Kidney (tissue), 14 donors: ENCODE data around the gene ALKBH8. TPM values are rescaled to one million over a fixed set of nuclear protein-coding genes. Genes with fewer than 3 reads are reported as not detected.

Experiments
- DNase-seq, 5 donors: peaks; one replicate each; pipeline ENCODE4 v3.0.0-alpha.2; 2013 to 2020
- FAIRE-seq: peaks from 2 replicates; lab custom pipeline; 2012; peaks lifted over from hg19 to GRCh38; lab: Jason Lieb, UNC
- H3K27ac ChIP-seq, 2 donors: one replicate each; pipeline ENCODE4 v1.7.0; 2013; ENCODE audit warnings: low read depth in 2 of 2, low read length in 2 of 2, inconsistent platforms in 1 of 2
- H3K27me3 ChIP-seq: one replicate; pipeline ENCODE4 v1.7.1; 2013; ENCODE audit warnings: low read length, inconsistent platforms; ENCODE audit not compliant: control insufficient read depth, insufficient read depth
- H3K36me3 ChIP-seq, 3 donors: one replicate each; pipeline versions ENCODE4 v1.7.0 to v1.7.1; 2013; ENCODE audit warnings: low read length in 3 of 3, control low read depth in 1 of 3, inconsistent platforms in 1 of 3; ENCODE audit not compliant: insufficient read depth in 3 of 3, control insufficient read depth in 2 of 3
- H3K4me1 ChIP-seq, 3 donors: one replicate each; pipeline versions ENCODE4 v1.7.0 to v1.7.1; 2013; ENCODE audit warnings: low read length in 3 of 3, inconsistent platforms in 1 of 3, low read depth in 1 of 3; ENCODE audit not compliant: control insufficient read depth in 2 of 3, insufficient read depth in 2 of 3
- H3K4me3 ChIP-seq, 3 donors: one replicate each; pipeline versions ENCODE4 v1.7.0 to v1.8.1; 2013; ENCODE audit warnings: low read length in 3 of 3, control low read depth in 1 of 3, inconsistent platforms in 1 of 3
- H3K9ac ChIP-seq, 3 donors: one replicate each; pipeline versions ENCODE4 v1.7.0 to v1.7.1; 2013; ENCODE audit warnings: low read length in 3 of 3, control low read depth in 1 of 3, inconsistent platforms in 1 of 3
- H3K9me3 ChIP-seq, 3 donors: one replicate each; pipeline versions ENCODE4 v1.7.0 to v1.7.1; 2013; ENCODE audit warnings: low read length in 3 of 3, control low read depth in 1 of 3, inconsistent platforms in 1 of 3; ENCODE audit not compliant: control insufficient read depth in 2 of 3, insufficient read depth in 1 of 3
- intact Hi-C: fragments of 100-400 bp; cut with DNase I; formaldehyde crosslinking; loops from one replicate; pipeline ENCODE4 v1.11.1; 2022
- polyA plus RNA-seq: library from polyadenylated mRNA; stranded (reverse); fragments of 350-450 nt; fragmentation: Illumina TruSeq; extraction: RNeasy Lipid Tissue Mini Kit (QIAGEN cat#74804); gene quantifications from one replicate; pipeline ENCODE4 v1.2.3, GENCODE V29; 2014; ENCODE audit warnings: low read depth, low replicate concordance; ENCODE audit not compliant: insufficient read depth
- total RNA-seq: library from RNA; stranded (reverse); fragmentation: NEBNext Ultra II Directional; extraction: Animal tissue kit (Norgen Biotek cat#: 25700); gene quantifications from one replicate; pipeline ENCODE4 v1.2.1, GENCODE V29; 2021
- TF ChIP-seq, protein P1 (sequence below): IDR thresholded peaks from 3 replicates; pipeline ENCODE4 v1.5.1; 2012; ENCODE audit warnings: mild to moderate bottlenecking, moderate library complexity, borderline replicate concordance; ENCODE audit not compliant: insufficient read depth; ENCODE audit errors: extremely low read depth
- donor health status: control.
- donor health status: control.
- donor health status: control.
- donor health status: control.
- donor health status: control.
- donor health status: DM: yes; HTN: yes; CAD: no.
- donor health status: Normal renal cell carcinoma (clear cell type).

ALKBH8 gene
- total and polyA plus RNA-seq, 2 donors from 2014 or later = 3.8 to 9.4 TPM

DNA sequence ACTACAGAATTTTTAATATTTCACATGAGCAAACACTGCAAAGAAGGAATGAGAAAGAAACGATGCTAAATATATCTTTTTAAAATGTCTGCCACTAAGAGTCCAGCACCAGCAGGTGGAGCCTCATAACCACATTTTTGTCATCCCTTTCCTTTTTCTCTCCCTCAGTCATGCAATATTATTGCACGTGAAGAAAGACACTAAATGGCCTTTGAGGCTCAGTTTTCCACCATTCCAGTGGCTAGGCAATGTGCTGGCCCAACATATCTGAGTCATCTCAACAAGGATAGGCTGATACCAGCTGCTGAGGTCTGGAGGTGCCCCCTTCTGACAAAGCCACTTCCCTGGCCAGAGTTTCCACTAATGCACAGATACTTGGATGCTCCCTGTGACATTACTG, 1.8 kb downstream of the ALKBH8 start:
- DNase-seq = peak in 2 of 5 donors; percentile 53 to 67
- H3K9ac ChIP-seq = no peak overlapping the region
- H3K4me1 ChIP-seq = peaks cover 0 to 8% (median 7%) of the 10 kb centered on the region in 3 donors
- no peaks in the 10 kb centered on the region for H3K27me3 ChIP-seq
- peak overlapping the region in 1 of 3 donors; percentile 14 for H3K4me3 ChIP-seq
- FAIRE-seq = no peak
- TF ChIP-seq, protein P1, sequence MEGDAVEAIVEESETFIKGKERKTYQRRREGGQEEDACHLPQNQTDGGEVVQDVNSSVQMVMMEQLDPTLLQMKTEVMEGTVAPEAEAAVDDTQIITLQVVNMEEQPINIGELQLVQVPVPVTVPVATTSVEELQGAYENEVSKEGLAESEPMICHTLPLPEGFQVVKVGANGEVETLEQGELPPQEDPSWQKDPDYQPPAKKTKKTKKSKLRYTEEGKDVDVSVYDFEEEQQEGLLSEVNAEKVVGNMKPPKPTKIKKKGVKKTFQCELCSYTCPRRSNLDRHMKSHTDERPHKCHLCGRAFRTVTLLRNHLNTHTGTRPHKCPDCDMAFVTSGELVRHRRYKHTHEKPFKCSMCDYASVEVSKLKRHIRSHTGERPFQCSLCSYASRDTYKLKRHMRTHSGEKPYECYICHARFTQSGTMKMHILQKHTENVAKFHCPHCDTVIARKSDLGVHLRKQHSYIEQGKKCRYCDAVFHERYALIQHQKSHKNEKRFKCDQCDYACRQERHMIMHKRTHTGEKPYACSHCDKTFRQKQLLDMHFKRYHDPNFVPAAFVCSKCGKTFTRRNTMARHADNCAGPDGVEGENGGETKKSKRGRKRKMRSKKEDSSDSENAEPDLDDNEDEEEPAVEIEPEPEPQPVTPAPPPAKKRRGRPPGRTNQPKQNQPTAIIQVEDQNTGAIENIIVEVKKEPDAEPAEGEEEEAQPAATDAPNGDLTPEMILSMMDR = peak; percentile 23
- no peak overlapping the region for H3K27ac ChIP-seq
- intact Hi-C loops = no loop called here
- no peaks in the 10 kb centered on the region for H3K36me3 ChIP-seq
- H3K9me3 ChIP-seq = no peaks in the 10 kb centered on the region

DNA sequence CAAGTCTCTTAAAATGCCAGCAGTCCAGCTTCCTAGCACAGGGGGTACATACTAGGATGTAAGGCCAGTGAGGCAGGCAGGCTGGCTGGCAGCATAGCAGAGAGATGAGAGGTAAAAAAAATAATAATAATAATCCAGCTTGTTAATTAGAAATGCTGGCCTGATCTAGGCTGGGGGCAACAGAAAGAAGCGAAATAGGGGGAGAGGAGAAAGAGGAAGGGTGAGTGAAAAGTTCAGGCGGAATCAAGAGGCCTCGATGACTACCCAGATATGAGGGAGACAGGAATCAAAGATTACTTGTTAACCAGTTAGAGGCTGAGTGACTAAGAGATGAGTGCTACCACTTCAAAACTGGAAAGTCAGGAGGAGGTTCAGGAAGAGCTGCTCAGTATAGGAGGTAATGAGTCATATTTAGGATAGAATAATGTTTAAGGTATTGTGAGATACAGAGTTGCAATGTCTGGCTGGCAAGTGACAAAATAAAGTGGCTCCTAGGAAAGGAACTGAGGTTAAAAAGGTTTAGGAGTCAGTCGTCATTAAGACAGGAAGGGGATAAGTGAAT, 2.8 kb downstream of the ALKBH8 start:
- Histone ChIP-seq H3K36me3 (peaks cover 0 to 5% (median 0%) of the 10 kb centered on the region in 3 donors), H3K4me3 (no peak overlapping the region), H3K27ac (no peak overlapping the region), H3K4me1 (peaks cover 0 to 8% (median 7%) of the 10 kb centered on the region in 3 donors), H3K9ac (no peak overlapping the region), H3K9me3 (no peaks in the 10 kb centered on the region), H3K27me3 (no peaks in the 10 kb centered on the region)
- no peak for DNase-seq
- intact Hi-C loops = no loop called here
- no peak for FAIRE-seq
- TF ChIP-seq, protein P1 = no peak

DNA sequence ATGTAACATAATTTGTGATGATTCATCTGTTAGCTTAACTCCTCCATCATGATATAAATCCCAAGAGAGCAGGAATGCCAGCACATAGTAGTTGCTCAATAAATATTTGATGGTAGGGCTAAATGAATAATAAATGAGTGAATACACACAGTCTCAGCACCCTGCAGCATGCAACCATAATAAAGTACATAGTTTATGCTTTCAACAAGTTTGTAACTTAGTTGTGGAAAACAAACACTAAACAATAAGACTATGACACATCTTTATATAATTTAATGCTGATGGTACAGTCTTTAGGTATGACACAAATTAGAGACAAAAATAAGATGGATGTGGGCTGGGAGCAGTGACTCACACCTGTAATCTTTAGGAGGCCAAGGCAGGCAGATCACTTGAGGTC, 3.8 kb downstream of the ALKBH8 start:
- DNase-seq (no peak), FAIRE-seq (no peak)
- no peaks in the 10 kb centered on the region for H3K27me3 ChIP-seq
- H3K4me1 ChIP-seq = peaks cover 0 to 8% (median 7%) of the 10 kb centered on the region in 3 donors
- TF ChIP-seq, protein P1 = no peak
- no peaks in the 10 kb centered on the region for H3K9me3 ChIP-seq
- H3K4me3 ChIP-seq = no peak overlapping the region
- no peak overlapping the region for H3K9ac ChIP-seq
- H3K36me3 ChIP-seq = peaks cover 0 to 5% (median 3%) of the 10 kb centered on the region in 3 donors
- intact Hi-C loops = no loop called here
- H3K27ac ChIP-seq = no peak overlapping the region
